Measurements from ENCODE around the gene ANKH. TPM values are rescaled to one million over a fixed set of nuclear protein-coding genes. Genes with fewer than 3 reads are reported as not detected.

ANKH gene
- total and polyA plus RNA-seq, 5 donors from 2014 or later = 56.6 to 177 (median 63.2) TPM

- peaks cover 14 to 32% (median 21%) of the 10 kb centered on the region in 4 donors for H3K4me1 Mint-ChIP-seq
- peak overlapping the region; percentile 66 to 86 (median 76) for H3K27ac Mint-ChIP-seq
- DNase-seq (peak; percentile 20 to 76 (median 68)), ATAC-seq (ENCODE audit: low read depth in 2 of 2) (peak; percentile 78 to 84)
- Histone ChIP-seq H3K27me3 (ENCODE audit: control insufficient read depth, insufficient read depth, low read length) (no peaks in the 10 kb centered on the region), H3K4me1 (ENCODE audit: control insufficient read depth, insufficient read depth, low read length, poor library complexity, severe bottlenecking) (peaks cover 14% of the 10 kb centered on the region), H3K36me3 (ENCODE audit: control insufficient read depth, insufficient read depth, low read length) (peaks cover 89% of the 10 kb centered on the region), H3K4me3 (ENCODE audit: low read depth, low read length) (peak overlapping the region; percentile 74), H3K27ac (ENCODE audit: insufficient read depth, low read length, poor library complexity, severe bottlenecking) (peak overlapping the region; percentile 53), H3K9me3 (ENCODE audit: control insufficient read depth in 2 of 2, low read length in 2 of 2) (peaks cover 5 to 8% of the 10 kb centered on the region in 2 experiments)
- peaks cover 0 to 5% (median 0%) of the 10 kb centered on the region in 7 donors for H3K9me3 Mint-ChIP-seq
- peak overlapping the region; percentile 11 to 83 (median 46) for H3K4me3 Mint-ChIP-seq
- H3K36me3 Mint-ChIP-seq = peaks cover 56% of the 10 kb centered on the region
- no peaks in the 10 kb centered on the region for H3K27me3 Mint-ChIP-seq
Observed at GRCh38 chr5:14685757-14686156, 185.8 kb downstream of the ANKH start.

- no peak overlapping the region for H3K27ac ChIP-seq (ENCODE audit: insufficient read depth, low read length, poor library complexity, severe bottlenecking)
- ATAC-seq (ENCODE audit: low read depth in 2 of 2) (no peak), DNase-seq (no peak)
- H3K4me1 ChIP-seq (ENCODE audit: control insufficient read depth, insufficient read depth, low read length, poor library complexity, severe bottlenecking) = peaks cover 14% of the 10 kb centered on the region
- H3K27ac Mint-ChIP-seq = peak overlapping the region in 2 of 3 donors; percentile 30 to 38
- no peak overlapping the region for H3K4me3 ChIP-seq (ENCODE audit: low read depth, low read length)
- H3K36me3 Mint-ChIP-seq = peaks cover 51% of the 10 kb centered on the region
- no peaks in the 10 kb centered on the region for H3K27me3 ChIP-seq (ENCODE audit: control insufficient read depth, insufficient read depth, low read length)
- H3K27me3 Mint-ChIP-seq = no peaks in the 10 kb centered on the region
- peaks cover 89% of the 10 kb centered on the region for H3K36me3 ChIP-seq (ENCODE audit: control insufficient read depth, insufficient read depth, low read length)
- H3K9me3 Mint-ChIP-seq = no peaks in the 10 kb centered on the region
- H3K9me3 ChIP-seq (ENCODE audit: control insufficient read depth in 2 of 2, low read length in 2 of 2) = peaks cover 0 to under 1% of the 10 kb centered on the region in 2 experiments
- H3K4me3 Mint-ChIP-seq = no peak overlapping the region
- peaks cover 19 to 36% (median 22%) of the 10 kb centered on the region in 4 donors for H3K4me1 Mint-ChIP-seq
Observed at GRCh38 chr5:14684757-14685156, 186.8 kb downstream of the ANKH start.

- Histone ChIP-seq H3K27ac (ENCODE audit: insufficient read depth, low read length, poor library complexity, severe bottlenecking) (no peak overlapping the region), H3K4me3 (ENCODE audit: low read depth, low read length) (no peak overlapping the region), H3K9me3 (ENCODE audit: control insufficient read depth in 2 of 2, low read length in 2 of 2) (no peaks in the 10 kb centered on the region), H3K36me3 (ENCODE audit: control insufficient read depth, insufficient read depth, low read length) (peaks cover 89% of the 10 kb centered on the region), H3K4me1 (ENCODE audit: control insufficient read depth, insufficient read depth, low read length, poor library complexity, severe bottlenecking) (peaks cover 17% of the 10 kb centered on the region), H3K27me3 (ENCODE audit: control insufficient read depth, insufficient read depth, low read length) (no peaks in the 10 kb centered on the region)
- Mint-ChIP-seq H3K9me3 (no peaks in the 10 kb centered on the region), H3K27ac (peak overlapping the region; percentile 5 to 32 (median 30)), H3K36me3 (peaks cover 49% of the 10 kb centered on the region), H3K27me3 (no peaks in the 10 kb centered on the region), H3K4me1 (peaks cover 19 to 39% (median 20%) of the 10 kb centered on the region in 4 donors), H3K4me3 (no peak overlapping the region)
- DNase-seq = no peak
- no peak for ATAC-seq (ENCODE audit: low read depth in 2 of 2)
Observed at GRCh38 chr5:14683906-14684455, 187.6 kb downstream of the ANKH start.

GRCh38 chr5:14681236-14681752 lies 190.3 kb downstream of the ANKH start:
- no peaks in the 10 kb centered on the region for H3K9me3 ChIP-seq (ENCODE audit: control insufficient read depth in 2 of 2, low read length in 2 of 2)
- ATAC-seq (ENCODE audit: low read depth in 2 of 2) (no peak), DNase-seq (no peak)
- Mint-ChIP-seq H3K4me1 (peaks cover 27 to 45% (median 34%) of the 10 kb centered on the region in 4 donors), H3K36me3 (peaks cover 49% of the 10 kb centered on the region), H3K4me3 (no peak overlapping the region), H3K27ac (peak overlapping the region; percentile 34 to 78 (median 36)), H3K27me3 (no peaks in the 10 kb centered on the region), H3K9me3 (no peaks in the 10 kb centered on the region)
- H3K4me3 ChIP-seq (ENCODE audit: low read depth, low read length) = no peak overlapping the region
- H3K27ac ChIP-seq (ENCODE audit: insufficient read depth, low read length, poor library complexity, severe bottlenecking) = no peak overlapping the region
- no peaks in the 10 kb centered on the region for H3K27me3 ChIP-seq (ENCODE audit: control insufficient read depth, insufficient read depth, low read length)
- H3K36me3 ChIP-seq (ENCODE audit: control insufficient read depth, insufficient read depth, low read length) = peaks cover 84% of the 10 kb centered on the region
- H3K4me1 ChIP-seq (ENCODE audit: control insufficient read depth, insufficient read depth, low read length, poor library complexity, severe bottlenecking) = peaks cover 41% of the 10 kb centered on the region

- DNase-seq = no peak
- Histone ChIP-seq H3K27me3 (ENCODE audit: control insufficient read depth, insufficient read depth, low read length) (no peaks in the 10 kb centered on the region), H3K27ac (ENCODE audit: insufficient read depth, low read length, poor library complexity, severe bottlenecking) (peak overlapping the region; percentile 64), H3K9me3 (ENCODE audit: control insufficient read depth in 2 of 2, low read length in 2 of 2) (no peaks in the 10 kb centered on the region), H3K36me3 (ENCODE audit: control insufficient read depth, insufficient read depth, low read length) (peaks cover 83% of the 10 kb centered on the region), H3K4me3 (ENCODE audit: low read depth, low read length) (no peak overlapping the region), H3K4me1 (ENCODE audit: control insufficient read depth, insufficient read depth, low read length, poor library complexity, severe bottlenecking) (peaks cover 48% of the 10 kb centered on the region)
- peaks cover 32 to 46% (median 42%) of the 10 kb centered on the region in 4 donors for H3K4me1 Mint-ChIP-seq
- H3K27me3 Mint-ChIP-seq = no peaks in the 10 kb centered on the region
- H3K27ac Mint-ChIP-seq = peak overlapping the region in 2 of 3 donors; percentile 82 to 85
- H3K9me3 Mint-ChIP-seq = no peaks in the 10 kb centered on the region
- no peak for ATAC-seq (ENCODE audit: low read depth in 2 of 2)
- H3K4me3 Mint-ChIP-seq = no peak overlapping the region
- peaks cover 53% of the 10 kb centered on the region for H3K36me3 Mint-ChIP-seq
Observed at GRCh38 chr5:14679595-14679994, 192.0 kb downstream of the ANKH start.

GRCh38 chr5:14678773-14679334 lies 192.7 kb downstream of the ANKH start:
- Mint-ChIP-seq H3K4me1 (peaks cover 38 to 53% (median 49%) of the 10 kb centered on the region in 4 donors), H3K36me3 (peaks cover 54% of the 10 kb centered on the region), H3K9me3 (no peaks in the 10 kb centered on the region), H3K27ac (peak overlapping the region; percentile 82 to 98 (median 85)), H3K27me3 (no peaks in the 10 kb centered on the region), H3K4me3 (peak overlapping the region in 3 of 4 donors; percentile 26 to 87 (median 45))
- ATAC-seq (ENCODE audit: low read depth in 2 of 2) (no peak), DNase-seq (no peak)
- Histone ChIP-seq H3K27ac (ENCODE audit: insufficient read depth, low read length, poor library complexity, severe bottlenecking) (peak overlapping the region; percentile 64), H3K36me3 (ENCODE audit: control insufficient read depth, insufficient read depth, low read length) (peaks cover 79% of the 10 kb centered on the region), H3K27me3 (ENCODE audit: control insufficient read depth, insufficient read depth, low read length) (no peaks in the 10 kb centered on the region), H3K9me3 (ENCODE audit: control insufficient read depth in 2 of 2, low read length in 2 of 2) (no peaks in the 10 kb centered on the region), H3K4me1 (ENCODE audit: control insufficient read depth, insufficient read depth, low read length, poor library complexity, severe bottlenecking) (peaks cover 56% of the 10 kb centered on the region), H3K4me3 (ENCODE audit: low read depth, low read length) (peak overlapping the region; percentile 38)

- no peaks in the 10 kb centered on the region for H3K27me3 Mint-ChIP-seq
- peak; percentile 55 to 72 for ATAC-seq (ENCODE audit: low read depth in 2 of 2)
- peak overlapping the region; percentile 77 for H3K4me3 ChIP-seq (ENCODE audit: low read depth, low read length)
- H3K4me3 Mint-ChIP-seq = peak overlapping the region; percentile 67 to 88 (median 78)
- no peak for DNase-seq
- peaks cover 75% of the 10 kb centered on the region for H3K4me1 ChIP-seq (ENCODE audit: control insufficient read depth, insufficient read depth, low read length, poor library complexity, severe bottlenecking)
- peak overlapping the region; percentile 73 for H3K27ac ChIP-seq (ENCODE audit: insufficient read depth, low read length, poor library complexity, severe bottlenecking)
- H3K4me1 Mint-ChIP-seq = peaks cover 59 to 77% (median 67%) of the 10 kb centered on the region in 4 donors
- H3K36me3 ChIP-seq (ENCODE audit: control insufficient read depth, insufficient read depth, low read length) = peaks cover 57% of the 10 kb centered on the region
- no peaks in the 10 kb centered on the region for H3K27me3 ChIP-seq (ENCODE audit: control insufficient read depth, insufficient read depth, low read length)
- H3K27ac Mint-ChIP-seq = peak overlapping the region; percentile 84 to 91 (median 89)
- no peaks in the 10 kb centered on the region for H3K9me3 Mint-ChIP-seq
- no peaks in the 10 kb centered on the region for H3K9me3 ChIP-seq (ENCODE audit: control insufficient read depth in 2 of 2, low read length in 2 of 2)
- peaks cover 38% of the 10 kb centered on the region for H3K36me3 Mint-ChIP-seq
Observed at GRCh38 chr5:14676320-14676719, 195.3 kb downstream of the ANKH start.

Measured in CD4-positive, CD25-positive, alpha-beta regulatory T cell (primary cell).